ENCODE results near the gene RIMS1. TPM values are rescaled to one million over a fixed set of nuclear protein-coding genes. Genes with fewer than 3 reads are reported as not detected.

The RIMS1 gene
- total and polyA plus RNA-seq, 2 donors (not counting 3 experiments of a cell fraction or from before 2014, with no cell fraction given) = 0.15 TPM; not detected in 1

GRCh38 chr6:72411872-72412708, 525.7 kb downstream of the RIMS1 start:
- Histone ChIP-seq H3K9ac (replicated peaks; ENCODE audit: extremely low read depth, insufficient read depth, low read length) (no peak overlapping the region), H4K20me1 (replicated peaks; ENCODE audit: control insufficient read depth, extremely low read depth, insufficient read depth, low read length) (no peaks in the 10 kb centered on the region), H3K4me2 (ENCODE audit: insufficient read depth, low read length) (no peak overlapping the region), H3K36me3 (ENCODE audit: control insufficient read depth in 2 of 2, extremely low read depth in 1 of 2, insufficient read depth in 2 of 2, low read length in 2 of 2) (no peaks in the 10 kb centered on the region), H2AFZ (ENCODE audit: low read depth, low read length) (no peak overlapping the region), H3K9me1 (replicated peaks; ENCODE audit: control insufficient read depth, extremely low read depth, insufficient read depth, low read length) (no peaks in the 10 kb centered on the region), H3K4me3 (replicated peaks in 1 of 3; ENCODE audit: insufficient read depth in 1 of 3, low read depth in 1 of 3, low read length in 3 of 3) (no peak overlapping the region), H3K27ac (ENCODE audit: insufficient read depth, low read depth, low read length) (no peak overlapping the region), H3K27me3 (ENCODE audit: control insufficient read depth in 2 of 2, insufficient read depth in 2 of 2, low read length in 2 of 2) (peaks cover 7 to 10% of the 10 kb centered on the region in 2 experiments), H3K4me1 (ENCODE audit: control insufficient read depth, extremely low read depth, insufficient read depth, low read length) (no peaks in the 10 kb centered on the region), H3K79me2 (ENCODE audit: control insufficient read depth, insufficient read depth, low read length) (no peaks in the 10 kb centered on the region), H3K9me3 (replicated peaks; ENCODE audit: control insufficient read depth, insufficient read depth, low read length) (no peaks in the 10 kb centered on the region)
- BruUV-seq (replicated peaks) = no TSS peak
- FAIRE-seq = peak; percentile 98
- TF ChIP-seq CTCF (IDR thresholded peaks at IDR 0.05; ENCODE audit: extremely low read depth in 1 of 2, insufficient read depth in 1 of 2, low read depth in 1 of 2, low read length in 2 of 2) = peak; percentile 100
- no peak for TF ChIP-seq FOS (IDR thresholded peaks at IDR 0.05; ENCODE audit: borderline replicate concordance, insufficient read depth, low read length)
- TF ChIP-seq MYC (IDR thresholded peaks at IDR 0.05; ENCODE audit: low read depth, low read length) = no peak
- dilution Hi-C loops (cut with MboI; ENCODE audit: extremely low pct_ligation_motif_present, low sequenced_read_pairs) = no loop called here
- DNase-seq (ENCODE audit: low read depth, low spot score) = peak; percentile 91
- POLR2A ChIA-PET = no interaction called here
- CTCF ChIA-PET = interaction anchor here (0.6 to 11.0 kb wide), 55 partner anchors 8 to 919 kb away, joined by 3 to 278 read pairs (median 4); no protein-coding TSS in a partner anchor
- intact Hi-C loops (cut with micrococcal nuclease) = loop anchor here (1.0 to 5.0 kb wide), 7 partner anchors 161 to 914 kb away; partner anchors contain the start of gene KCNQ5

GRCh38 chr6:72412709-72413044, 526.3 kb downstream of the RIMS1 start:
- H3K36me3 ChIP-seq (ENCODE audit: control insufficient read depth in 2 of 2, extremely low read depth in 1 of 2, insufficient read depth in 2 of 2, low read length in 2 of 2) = no peaks in the 10 kb centered on the region
- no peak overlapping the region for H2AFZ ChIP-seq (ENCODE audit: low read depth, low read length)
- intact Hi-C loops (cut with micrococcal nuclease) = loop anchor here (1.0 to 5.0 kb wide), 7 partner anchors 161 to 914 kb away; partner anchors contain the start of gene KCNQ5
- H3K79me2 ChIP-seq (ENCODE audit: control insufficient read depth, insufficient read depth, low read length) = no peaks in the 10 kb centered on the region
- FAIRE-seq (no peak), DNase-seq (ENCODE audit: low read depth, low spot score) (no peak)
- H4K20me1 ChIP-seq (replicated peaks; ENCODE audit: control insufficient read depth, extremely low read depth, insufficient read depth, low read length) = no peaks in the 10 kb centered on the region
- POLR2A ChIA-PET = no interaction called here
- CTCF ChIA-PET = interaction anchor here (0.6 to 11.0 kb wide), 39 partner anchors 9 to 918 kb away, joined by 3 to 278 read pairs (median 6); no protein-coding TSS in a partner anchor
- no peak overlapping the region for H3K4me2 ChIP-seq (ENCODE audit: insufficient read depth, low read length)
- H3K27ac ChIP-seq (ENCODE audit: insufficient read depth, low read depth, low read length) = no peak overlapping the region
- BruUV-seq (replicated peaks) = no TSS peak
- H3K4me1 ChIP-seq (ENCODE audit: control insufficient read depth, extremely low read depth, insufficient read depth, low read length) = no peaks in the 10 kb centered on the region
- no peak overlapping the region for H3K9ac ChIP-seq (replicated peaks; ENCODE audit: extremely low read depth, insufficient read depth, low read length)
- H3K9me3 ChIP-seq (replicated peaks; ENCODE audit: control insufficient read depth, insufficient read depth, low read length) = no peaks in the 10 kb centered on the region
- dilution Hi-C loops (cut with MboI; ENCODE audit: extremely low pct_ligation_motif_present, low sequenced_read_pairs) = no loop called here
- no peak for TF ChIP-seq EZH2 (IDR thresholded peaks at IDR 0.05; ENCODE audit: borderline replicate concordance, low read depth, low read length, severe bottlenecking)
- TF ChIP-seq POLR2A (IDR thresholded peaks at IDR 0.05; ENCODE audit: low read depth, low read length) = no peak
- TF ChIP-seq JUN (IDR thresholded peaks at IDR 0.05; ENCODE audit: borderline replicate concordance, insufficient read depth, insufficient read length, low read depth) = no peak
- no peak for TF ChIP-seq CTCF (IDR thresholded peaks at IDR 0.05; ENCODE audit: extremely low read depth in 1 of 2, insufficient read depth in 1 of 2, low read depth in 1 of 2, low read length in 2 of 2)
- no peak for TF ChIP-seq MAX (IDR thresholded peaks at IDR 0.05; ENCODE audit: insufficient read depth, insufficient read length)
- no peak for TF ChIP-seq POLR2AphosphoS5 (IDR thresholded peaks at IDR 0.05; ENCODE audit: insufficient read depth, low read depth, low read length)
- TF ChIP-seq FOS (IDR thresholded peaks at IDR 0.05; ENCODE audit: borderline replicate concordance, insufficient read depth, low read length) = no peak
- no peak for TF ChIP-seq MYC (IDR thresholded peaks at IDR 0.05; ENCODE audit: low read depth, low read length)
- TF ChIP-seq GATA2 (IDR thresholded peaks at IDR 0.05; ENCODE audit: insufficient read depth, insufficient read length, low read depth, low read length) = no peak
- H3K27me3 ChIP-seq (ENCODE audit: control insufficient read depth in 2 of 2, insufficient read depth in 2 of 2, low read length in 2 of 2) = peaks cover 8 to 9% of the 10 kb centered on the region in 2 experiments
- no peaks in the 10 kb centered on the region for H3K9me1 ChIP-seq (replicated peaks; ENCODE audit: control insufficient read depth, extremely low read depth, insufficient read depth, low read length)
- no peak overlapping the region for H3K4me3 ChIP-seq (replicated peaks in 1 of 3; ENCODE audit: insufficient read depth in 1 of 3, low read depth in 1 of 3, low read length in 3 of 3)
